Sigmoid colon (tissue), 4 donors: ENCODE measurements around the gene ITPRIP.

Source experiments
- CTCF ChIP-seq, 4 experiments: fragments of 450-650 bp in 3 of 4; fragments of 200-600 bp in 1 of 4; IDR thresholded peaks; one replicate each; pipeline ENCODE4 v1.5.1; 2016 to 2019; ENCODE audit warnings: antibody characterized with exemption in 4 of 4, mild to moderate bottlenecking in 3 of 4, moderate library complexity in 2 of 4
- EP300 ChIP-seq, 4 donors: sonication (generic); formaldehyde crosslinking; IDR thresholded peaks; one replicate each; pipeline ENCODE4 v1.6.1; 2017; ENCODE audit warnings: antibody characterized with exemption in 4 of 4
- POLR2A ChIP-seq, 2 donors: fragments of 450-650 bp; IDR thresholded peaks; one replicate each; pipeline ENCODE4 v1.6.1; 2016; ENCODE audit warnings: antibody characterized with exemption in 2 of 2, mild to moderate bottlenecking in 2 of 2, moderate library complexity in 2 of 2

- TF ChIP-seq POLR2A (IDR thresholded peaks at IDR 0.05) (no peak), CTCF (IDR thresholded peaks at IDR 0.05) (no peak), EP300 (IDR thresholded peaks at IDR 0.05) (no peak)
Measured at GRCh38 chr10:104293011-104293410, 45.3 kb downstream of the ITPRIP start.
